ENCODE measurements around the gene LRP1. TPM values are rescaled to one million over a fixed set of nuclear protein-coding genes. Genes with fewer than 3 reads are reported as not detected.

LRP1 gene
- total RNA-seq, 1 experiment from 2014 or later: 9.0 TPM

DNA sequence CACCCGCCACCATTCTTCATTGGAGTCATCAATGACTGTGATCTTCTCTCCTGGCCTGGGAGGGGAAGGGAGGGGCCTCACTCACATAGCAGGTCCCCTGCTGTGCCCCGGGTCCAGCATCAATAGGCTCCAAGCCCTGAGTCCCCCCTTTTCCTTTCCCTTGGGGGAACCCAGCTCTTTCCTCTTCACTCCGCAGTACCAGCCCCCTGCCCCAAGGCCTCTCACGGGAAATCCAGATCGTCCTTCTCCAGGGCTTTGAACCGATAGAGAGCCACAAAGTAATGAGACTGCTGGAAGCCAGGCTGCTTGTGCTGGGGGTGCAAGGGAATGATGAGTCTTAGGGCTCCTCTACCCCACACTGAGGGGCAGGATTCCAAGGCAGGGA lies 116.0 kb downstream of the LRP1 start:
- ChIA-PET CTCF (interaction anchor here (0.5 to 1.3 kb wide), 3 partner anchors 17 to 753 kb away, joined by 4 to 8 read pairs (median 4); no protein-coding TSS in a partner anchor), POLR2A (no interaction called here)
- intact Hi-C loops (cut with micrococcal nuclease; ENCODE audit: unreplicated experiment): no loop called here
- ATAC-seq (no peak), DNase-seq (ENCODE audit: low read depth, low spot score) (no peak)
- peaks cover 2% of the 10 kb centered on the region; the same call in 1 of the 2 replicates for H3K27me3 ChIP-seq (ENCODE audit: control insufficient read depth, insufficient read depth, low read length)
- no peaks in the 10 kb centered on the region for H3K9me3 ChIP-seq (ENCODE audit: control insufficient read depth, insufficient read depth, low read depth, low read length)
- no peaks in the 10 kb centered on the region for H3K36me3 ChIP-seq (ENCODE audit: control insufficient read depth, insufficient read depth, low read length)
- BruUV-seq (replicated peaks): no TSS peak
- H3K4me3 ChIP-seq (ENCODE audit: low read depth in 2 of 2, low read length in 2 of 2): no peak overlapping the region
- TF ChIP-seq, protein P1, sequence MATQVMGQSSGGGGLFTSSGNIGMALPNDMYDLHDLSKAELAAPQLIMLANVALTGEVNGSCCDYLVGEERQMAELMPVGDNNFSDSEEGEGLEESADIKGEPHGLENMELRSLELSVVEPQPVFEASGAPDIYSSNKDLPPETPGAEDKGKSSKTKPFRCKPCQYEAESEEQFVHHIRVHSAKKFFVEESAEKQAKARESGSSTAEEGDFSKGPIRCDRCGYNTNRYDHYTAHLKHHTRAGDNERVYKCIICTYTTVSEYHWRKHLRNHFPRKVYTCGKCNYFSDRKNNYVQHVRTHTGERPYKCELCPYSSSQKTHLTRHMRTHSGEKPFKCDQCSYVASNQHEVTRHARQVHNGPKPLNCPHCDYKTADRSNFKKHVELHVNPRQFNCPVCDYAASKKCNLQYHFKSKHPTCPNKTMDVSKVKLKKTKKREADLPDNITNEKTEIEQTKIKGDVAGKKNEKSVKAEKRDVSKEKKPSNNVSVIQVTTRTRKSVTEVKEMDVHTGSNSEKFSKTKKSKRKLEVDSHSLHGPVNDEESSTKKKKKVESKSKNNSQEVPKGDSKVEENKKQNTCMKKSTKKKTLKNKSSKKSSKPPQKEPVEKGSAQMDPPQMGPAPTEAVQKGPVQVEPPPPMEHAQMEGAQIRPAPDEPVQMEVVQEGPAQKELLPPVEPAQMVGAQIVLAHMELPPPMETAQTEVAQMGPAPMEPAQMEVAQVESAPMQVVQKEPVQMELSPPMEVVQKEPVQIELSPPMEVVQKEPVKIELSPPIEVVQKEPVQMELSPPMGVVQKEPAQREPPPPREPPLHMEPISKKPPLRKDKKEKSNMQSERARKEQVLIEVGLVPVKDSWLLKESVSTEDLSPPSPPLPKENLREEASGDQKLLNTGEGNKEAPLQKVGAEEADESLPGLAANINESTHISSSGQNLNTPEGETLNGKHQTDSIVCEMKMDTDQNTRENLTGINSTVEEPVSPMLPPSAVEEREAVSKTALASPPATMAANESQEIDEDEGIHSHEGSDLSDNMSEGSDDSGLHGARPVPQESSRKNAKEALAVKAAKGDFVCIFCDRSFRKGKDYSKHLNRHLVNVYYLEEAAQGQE (IDR thresholded peaks at IDR 0.05; ENCODE audit: insufficient read depth in 1 of 2, low read depth in 2 of 2, low read length in 1 of 2): no peak
- no peak for TF ChIP-seq POLR2AphosphoS5 (IDR thresholded peaks at IDR 0.05; ENCODE audit: low read depth, low read length)
- no peak for TF ChIP-seq SIN3A (IDR thresholded peaks at IDR 0.05; ENCODE audit: borderline replicate concordance, insufficient read depth, low read depth, low read length)
- TF ChIP-seq, protein P2, sequence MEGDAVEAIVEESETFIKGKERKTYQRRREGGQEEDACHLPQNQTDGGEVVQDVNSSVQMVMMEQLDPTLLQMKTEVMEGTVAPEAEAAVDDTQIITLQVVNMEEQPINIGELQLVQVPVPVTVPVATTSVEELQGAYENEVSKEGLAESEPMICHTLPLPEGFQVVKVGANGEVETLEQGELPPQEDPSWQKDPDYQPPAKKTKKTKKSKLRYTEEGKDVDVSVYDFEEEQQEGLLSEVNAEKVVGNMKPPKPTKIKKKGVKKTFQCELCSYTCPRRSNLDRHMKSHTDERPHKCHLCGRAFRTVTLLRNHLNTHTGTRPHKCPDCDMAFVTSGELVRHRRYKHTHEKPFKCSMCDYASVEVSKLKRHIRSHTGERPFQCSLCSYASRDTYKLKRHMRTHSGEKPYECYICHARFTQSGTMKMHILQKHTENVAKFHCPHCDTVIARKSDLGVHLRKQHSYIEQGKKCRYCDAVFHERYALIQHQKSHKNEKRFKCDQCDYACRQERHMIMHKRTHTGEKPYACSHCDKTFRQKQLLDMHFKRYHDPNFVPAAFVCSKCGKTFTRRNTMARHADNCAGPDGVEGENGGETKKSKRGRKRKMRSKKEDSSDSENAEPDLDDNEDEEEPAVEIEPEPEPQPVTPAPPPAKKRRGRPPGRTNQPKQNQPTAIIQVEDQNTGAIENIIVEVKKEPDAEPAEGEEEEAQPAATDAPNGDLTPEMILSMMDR (IDR thresholded peaks at IDR 0.05): no peak
- no peak for TF ChIP-seq TCF7L2 (IDR thresholded peaks at IDR 0.05; ENCODE audit: low read depth, low read length)
- H3K27ac ChIP-seq (ENCODE audit: low read length): no peak overlapping the region
- peaks cover 17% of the 10 kb centered on the region for H3K4me1 ChIP-seq (ENCODE audit: control insufficient read depth, insufficient read depth, low read length)
- in situ Hi-C loops (cut with HindIII; ENCODE audit: low pct_unique_long_range_greater_than_20kb, low sequenced_read_pairs): no loop called here

GRCh38 chr12:57247041-57247440 lies 118.8 kb downstream of the LRP1 start:
- in situ Hi-C loops (cut with HindIII; ENCODE audit: low pct_unique_long_range_greater_than_20kb, low sequenced_read_pairs): no loop called here
- H3K4me1 ChIP-seq (ENCODE audit: control insufficient read depth, insufficient read depth, low read length): peaks cover 3% of the 10 kb centered on the region; the same call in 1 of the 2 replicates
- no peak for DNase-seq (ENCODE audit: low read depth, low spot score)
- TF ChIP-seq SIN3A (IDR thresholded peaks at IDR 0.05; ENCODE audit: borderline replicate concordance, insufficient read depth, low read depth, low read length) (no peak), TCF7L2 (IDR thresholded peaks at IDR 0.05; ENCODE audit: low read depth, low read length) (no peak), POLR2AphosphoS5 (IDR thresholded peaks at IDR 0.05; ENCODE audit: low read depth, low read length) (no peak)
- TF ChIP-seq, protein P2 (IDR thresholded peaks at IDR 0.05): no peak
- TF ChIP-seq, protein P1 (IDR thresholded peaks at IDR 0.05; ENCODE audit: insufficient read depth in 1 of 2, low read depth in 2 of 2, low read length in 1 of 2): no peak
- no TSS peak for BruUV-seq (replicated peaks)
- ChIA-PET POLR2A (interaction anchor here (0.6 kb wide), 1 partner anchor 691 kb away, joined by 3 read pairs; no protein-coding TSS in a partner anchor), CTCF (no interaction called here)
- no peaks in the 10 kb centered on the region for H3K9me3 ChIP-seq (ENCODE audit: control insufficient read depth, insufficient read depth, low read depth, low read length)
- no peaks in the 10 kb centered on the region for H3K36me3 ChIP-seq (ENCODE audit: control insufficient read depth, insufficient read depth, low read length)
- intact Hi-C loops (cut with micrococcal nuclease; ENCODE audit: unreplicated experiment): no loop called here
- no peaks in the 10 kb centered on the region for H3K27me3 ChIP-seq (ENCODE audit: control insufficient read depth, insufficient read depth, low read length)
- no peak overlapping the region for H3K4me3 ChIP-seq (ENCODE audit: low read depth in 2 of 2, low read length in 2 of 2)
- no peak overlapping the region for H3K27ac ChIP-seq (ENCODE audit: low read length)
- no peak for ATAC-seq
